Activated T-helper 1 cell treated with Interleukin-2 at 50 U/mL for 16 hours (primary cell): ENCODE measurements around the gene PMEPA1.

ENCODE experiments used
- DNase-seq: peaks from one replicate; pipeline ENCODE4 v3.0.0-alpha.2; 2020; ENCODE audit warnings: low read depth

The PMEPA1 gene

GRCh38 chr20:57693002-57693582, 16.7 kb downstream of the PMEPA1 start:
- DNase-seq: no peak

GRCh38 chr20:57692393-57692792, 17.4 kb downstream of the PMEPA1 start:
- DNase-seq: no peak

- DNase-seq: no peak
These were observed 18.1 kb downstream of the PMEPA1 start for GRCh38 chr20:57691699-57692098.

GRCh38 chr20:57690525-57690924, 19.3 kb downstream of the PMEPA1 start:
- no peak for DNase-seq

GRCh38 chr20:57689745-57690481, 19.9 kb downstream of the PMEPA1 start:
- no peak for DNase-seq

- no peak for DNase-seq
These were observed 21.0 kb downstream of the PMEPA1 start for GRCh38 chr20:57688864-57689263.

- DNase-seq: no peak
These were observed 21.5 kb downstream of the PMEPA1 start for GRCh38 chr20:57688295-57688694.

- DNase-seq: no peak
These were observed 22.7 kb downstream of the PMEPA1 start for GRCh38 chr20:57686931-57687652.

- no peak for DNase-seq
These were observed 24.6 kb downstream of the PMEPA1 start for GRCh38 chr20:57685146-57685758.

GRCh38 chr20:57684808-57685140, 25.0 kb downstream of the PMEPA1 start:
- no peak for DNase-seq

GRCh38 chr20:57683881-57684807, 25.7 kb downstream of the PMEPA1 start:
- DNase-seq: no peak

- no peak for DNase-seq
These were observed 26.5 kb downstream of the PMEPA1 start for GRCh38 chr20:57683287-57683686.

GRCh38 chr20:57682184-57683101, 27.4 kb downstream of the PMEPA1 start:
- DNase-seq: no peak

- DNase-seq: peak; percentile 10
These were observed 28.6 kb downstream of the PMEPA1 start for GRCh38 chr20:57680934-57681914.

GRCh38 chr20:57680131-57680716, 29.6 kb downstream of the PMEPA1 start:
- DNase-seq: no peak

GRCh38 chr20:57679113-57679512, 30.7 kb downstream of the PMEPA1 start:
- DNase-seq: no peak

- DNase-seq: no peak
These were observed 31.5 kb downstream of the PMEPA1 start for GRCh38 chr20:57678340-57678739.

- no peak for DNase-seq
These were observed 32.2 kb downstream of the PMEPA1 start for GRCh38 chr20:57677584-57677982.
